ENCODE results near the gene SLC7A6OS.

SLC7A6OS gene

DNA sequence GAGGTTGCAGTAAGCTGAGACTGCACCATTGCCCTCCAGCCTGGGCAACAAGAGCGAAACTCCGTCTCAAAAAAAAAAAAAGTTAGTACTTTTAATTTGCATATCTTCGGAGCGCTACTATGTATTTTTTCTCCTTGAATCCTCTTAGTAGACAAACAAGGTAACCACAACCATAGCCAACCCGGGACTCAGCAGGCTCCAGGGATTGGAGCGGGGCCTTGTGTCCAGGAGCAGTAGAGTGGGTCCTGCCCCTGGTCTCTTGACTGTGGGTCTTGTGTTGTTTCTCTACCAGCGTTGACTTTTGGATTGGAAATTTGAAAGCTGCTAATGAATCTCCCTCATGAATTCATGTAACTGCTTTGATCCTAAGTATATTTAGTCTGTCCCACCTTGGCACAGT lies 32.4 kb upstream of the SLC7A6OS start:
- DNase-seq, result no peak

DNA sequence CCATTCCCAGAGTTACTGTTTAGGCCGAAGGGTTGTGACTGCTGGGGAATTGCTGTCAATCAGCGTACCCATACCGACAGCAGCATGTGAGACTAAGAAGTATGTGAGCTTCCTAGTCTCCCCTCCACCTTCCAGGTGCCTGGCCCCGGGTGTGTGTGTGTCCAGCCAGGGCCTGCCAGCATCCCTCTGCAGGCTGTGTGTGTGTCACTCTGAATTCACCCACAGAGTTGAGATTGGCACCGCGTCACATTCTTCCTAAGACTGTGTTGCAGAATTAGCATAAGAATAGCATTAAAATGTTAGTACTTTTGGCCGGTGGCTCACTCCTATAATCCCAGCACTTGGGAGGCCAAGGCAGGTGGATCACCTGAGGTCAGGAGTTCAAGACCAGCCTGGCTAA lies 31.9 kb upstream of the SLC7A6OS start:
- no peak for DNase-seq

DNA sequence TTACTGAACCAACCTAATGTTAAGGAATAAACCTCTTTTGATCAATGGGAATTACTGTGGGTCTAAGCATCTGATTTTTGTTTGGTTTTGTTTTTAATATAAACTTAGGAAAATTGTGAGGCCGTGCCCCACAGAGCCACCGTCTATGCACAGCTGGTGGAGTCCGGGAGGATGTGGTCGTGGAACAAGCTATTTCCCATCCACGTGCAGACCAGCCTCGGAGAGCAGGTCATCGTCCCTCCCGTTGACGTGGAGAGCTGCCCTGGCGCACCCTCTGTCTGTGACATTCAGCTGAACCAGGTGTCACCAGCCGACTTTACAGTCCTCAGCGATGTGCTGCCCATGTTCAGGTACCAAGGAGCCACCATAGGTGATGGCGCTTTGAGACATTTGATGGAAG lies 28.5 kb upstream of the SLC7A6OS start:
- no peak for DNase-seq

DNA sequence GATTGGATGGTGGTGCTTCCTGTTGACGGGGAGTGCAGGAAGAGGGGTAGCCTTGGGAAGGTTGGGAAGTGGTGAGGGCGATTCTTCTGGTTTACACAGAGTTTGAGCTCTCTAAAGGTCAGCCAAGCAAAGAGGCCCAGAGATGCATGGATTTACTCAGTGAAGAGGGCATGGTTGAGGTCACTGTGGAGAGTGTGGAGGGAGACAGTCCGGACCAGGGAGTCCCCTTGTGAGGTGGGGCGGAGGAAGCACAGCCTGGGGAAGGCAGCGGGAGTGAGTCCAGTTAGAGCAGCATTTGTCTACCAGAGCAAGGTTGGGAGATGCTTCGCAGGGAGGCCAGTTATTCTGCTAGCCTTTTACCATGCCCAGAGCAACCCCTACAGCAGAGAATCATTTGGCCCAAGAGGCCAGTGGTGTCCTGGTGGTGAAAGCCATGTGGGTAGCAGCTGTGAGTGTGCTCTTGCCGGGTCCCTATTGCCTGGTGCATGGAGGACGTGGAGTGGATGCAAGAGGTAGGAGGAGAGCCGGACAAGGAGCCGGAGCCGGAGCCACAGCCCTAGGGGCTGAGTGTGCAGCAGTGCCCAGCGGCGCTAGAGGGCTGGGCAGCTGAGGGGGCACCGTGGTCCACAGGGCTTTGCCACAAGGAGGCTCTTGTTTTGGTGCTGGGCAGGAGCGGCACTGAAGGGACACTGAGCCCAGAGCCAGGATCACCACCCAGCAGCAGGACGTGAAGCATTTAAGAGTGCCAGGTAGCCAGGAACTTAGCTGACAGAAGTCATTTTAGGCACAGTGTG lies 27.8 kb upstream of the SLC7A6OS start:
- DNase-seq, result no peak

DNA sequence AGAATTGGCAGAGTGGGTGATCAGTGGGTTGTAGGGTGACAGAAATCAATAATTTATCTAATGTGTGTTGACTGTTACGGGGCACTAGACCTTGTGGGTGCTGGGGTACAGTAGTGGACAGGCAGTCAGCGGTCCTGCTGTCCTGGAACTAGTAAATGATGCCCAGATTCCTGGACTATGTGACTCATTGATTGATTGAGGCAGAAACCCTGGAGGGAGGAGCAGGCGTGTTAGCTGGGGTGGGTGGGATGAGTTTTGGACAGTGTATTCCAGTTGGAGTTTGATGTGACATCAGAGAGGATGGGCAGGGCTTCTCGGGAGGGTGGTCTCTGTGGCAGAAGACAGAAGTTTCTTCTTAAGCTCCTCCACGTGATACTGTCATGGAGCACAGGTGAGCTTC lies 24.4 kb upstream of the SLC7A6OS start:
- no peak for DNase-seq

DNA sequence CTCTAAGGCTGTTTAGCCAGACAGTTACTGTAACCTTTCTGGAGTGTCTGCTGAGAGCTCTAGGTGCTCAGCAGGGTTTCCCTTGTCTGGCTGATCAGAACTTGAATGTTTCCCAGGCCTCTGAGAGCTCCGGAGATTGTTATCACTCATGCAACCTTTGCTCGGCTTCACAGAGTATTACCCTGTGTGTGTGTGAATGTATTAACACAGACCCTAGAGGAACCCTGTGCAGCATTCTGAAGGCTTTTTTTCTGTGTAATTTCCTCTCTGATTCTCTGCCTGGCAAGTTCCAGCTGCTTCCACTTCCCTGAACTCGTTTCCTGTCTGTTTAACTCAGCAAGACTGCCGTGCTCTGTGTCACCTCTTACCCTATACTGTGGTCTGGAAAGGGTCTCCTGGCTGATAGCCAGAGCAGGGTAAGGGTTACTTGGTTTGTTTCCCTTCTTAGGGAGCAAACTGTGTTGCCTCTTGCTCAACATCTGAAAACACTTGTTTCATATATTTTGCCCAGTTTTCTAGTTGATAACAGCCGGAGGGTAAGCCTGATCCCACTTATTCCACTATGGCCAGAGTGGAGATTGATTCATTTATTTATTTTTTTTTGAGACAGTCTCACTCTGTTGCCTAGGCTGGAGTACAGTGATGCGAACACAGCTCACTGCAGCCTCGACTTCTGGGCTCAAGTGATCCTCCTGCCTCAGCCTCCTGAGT lies 21.8 kb upstream of the SLC7A6OS start:
- no peak for DNase-seq

DNA sequence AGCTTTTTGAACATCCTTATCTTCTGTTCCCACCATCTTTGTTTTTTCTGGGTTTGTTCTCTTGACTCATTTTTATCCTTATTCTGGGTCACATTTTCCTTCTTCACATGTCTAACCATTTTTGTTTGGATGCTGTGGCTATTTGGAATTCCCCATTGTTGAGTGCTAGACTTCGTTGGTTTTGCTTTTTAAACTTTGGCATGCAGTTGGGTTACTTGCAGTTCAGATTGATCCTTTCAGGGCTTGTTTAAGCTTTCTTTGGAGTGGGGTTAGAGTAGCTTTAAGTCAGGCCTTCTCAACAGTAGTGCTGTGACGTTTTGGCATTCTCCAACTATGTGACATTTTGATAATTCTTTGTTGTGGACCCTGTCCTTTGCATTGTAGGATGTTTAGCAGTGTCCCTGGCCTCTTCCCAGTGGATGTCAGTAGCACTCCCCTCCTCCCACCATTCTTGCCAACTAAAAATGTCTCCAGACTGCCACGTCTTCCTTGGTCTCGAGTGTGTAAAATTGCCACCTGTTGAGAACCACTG lies 21.2 kb upstream of the SLC7A6OS start:
- no peak for DNase-seq

DNA sequence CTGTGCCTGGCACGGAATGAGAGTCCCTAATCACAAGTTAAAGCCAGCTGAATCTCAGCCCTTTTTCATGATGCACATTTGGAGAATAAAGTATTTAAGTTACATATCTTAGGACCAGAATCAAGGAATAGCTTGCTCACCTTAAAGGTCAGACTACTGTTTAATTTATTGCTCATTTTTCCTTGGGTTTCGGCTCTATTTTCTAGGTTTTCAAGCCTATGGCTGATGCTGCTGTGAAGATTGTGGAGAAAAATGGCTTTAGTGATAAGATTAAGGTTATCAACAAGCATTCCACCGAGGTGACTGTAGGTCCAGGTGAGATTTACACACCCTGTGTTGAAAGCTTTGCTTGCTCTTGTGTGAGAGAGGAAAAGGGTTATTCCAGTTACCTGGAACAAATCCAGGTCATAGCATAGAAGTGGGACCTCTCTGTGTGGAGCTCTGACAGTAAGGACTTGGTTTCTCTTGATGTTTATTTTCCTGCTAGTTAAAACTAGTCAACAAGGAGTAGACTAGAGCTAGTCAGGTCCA lies 18.2 kb upstream of the SLC7A6OS start:
- no peak for DNase-seq

DNA sequence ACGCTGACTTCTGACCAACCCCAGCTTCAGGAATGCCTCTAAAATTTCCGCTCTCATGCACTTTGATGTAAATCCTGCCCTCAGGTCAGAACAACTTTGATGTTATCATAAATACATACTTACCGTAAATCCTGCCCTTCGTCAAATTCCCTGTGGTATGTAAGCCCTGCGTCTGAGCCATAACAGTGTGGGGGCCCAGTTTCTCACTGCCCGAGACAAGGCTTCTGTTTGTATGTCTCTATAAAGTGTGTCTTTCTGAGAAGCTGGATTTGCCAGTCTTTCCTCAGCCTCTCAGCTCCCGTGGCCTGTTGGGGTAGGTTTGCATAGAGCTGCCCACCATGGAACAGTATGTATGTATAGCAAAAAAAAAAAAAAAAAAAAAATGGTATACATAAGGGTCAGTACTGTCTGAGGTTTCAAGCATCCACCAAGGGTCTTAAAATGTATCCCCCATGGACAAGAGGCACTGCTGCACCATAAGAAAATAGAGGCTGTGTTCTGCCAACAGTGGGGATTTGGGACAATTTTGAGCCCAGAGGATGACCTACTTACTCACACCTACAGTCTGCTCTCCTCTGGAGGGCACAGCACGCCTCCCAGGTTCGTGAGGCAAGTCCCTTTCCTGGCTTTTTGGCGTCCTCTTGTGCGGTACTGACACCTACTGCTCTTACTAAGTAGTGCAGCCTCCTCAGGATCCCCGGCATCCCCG lies 17.6 kb upstream of the SLC7A6OS start:
- DNase-seq, result peak; percentile 81

DNA sequence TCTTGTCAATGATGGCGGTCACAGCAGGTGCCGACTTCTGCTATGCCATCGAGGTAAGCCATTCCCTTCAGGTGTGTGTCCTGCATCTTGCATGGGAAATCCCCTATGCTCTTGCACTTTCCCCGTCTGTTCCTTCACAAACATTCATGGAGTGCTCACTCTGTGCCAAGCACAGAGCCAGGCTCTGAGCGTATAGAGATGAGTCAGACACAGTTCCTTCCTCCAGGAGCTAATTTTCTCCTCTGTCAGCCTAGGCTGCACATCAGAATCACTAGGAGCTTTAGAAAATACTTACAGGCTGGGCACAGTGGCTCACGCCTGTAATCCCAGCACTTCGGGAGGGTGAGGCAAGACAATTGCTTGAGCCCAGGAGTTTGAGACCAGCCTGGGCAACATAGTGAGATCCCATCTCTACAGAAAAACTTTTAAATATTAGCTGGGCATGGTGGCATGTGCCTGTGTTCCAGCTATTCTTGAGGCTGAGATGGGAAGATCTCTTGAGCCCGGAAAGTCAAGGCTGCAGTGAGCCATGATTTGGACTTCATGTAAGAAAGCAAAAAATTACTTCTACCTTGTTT lies 14.1 kb upstream of the SLC7A6OS start:
- no peak for DNase-seq

DNA sequence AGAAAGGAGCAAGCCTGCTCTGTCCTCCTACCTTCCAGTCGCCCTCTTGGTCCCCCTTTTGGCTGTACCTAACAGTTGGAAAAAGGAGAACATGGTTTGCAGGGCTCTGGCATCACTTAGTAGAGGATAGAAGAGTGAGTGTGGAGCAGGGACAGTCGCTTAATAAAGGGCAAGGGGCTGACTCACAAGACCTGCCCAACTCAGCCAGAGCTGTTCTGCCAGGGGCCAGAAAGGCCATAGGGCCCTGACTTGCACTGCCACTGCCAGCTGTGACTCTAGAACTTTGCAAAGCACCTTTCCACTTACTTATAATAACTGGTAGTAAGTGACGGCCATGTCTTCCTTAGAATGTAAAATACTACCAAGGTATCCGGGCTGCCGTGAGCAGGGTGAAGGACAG lies 13.6 kb upstream of the SLC7A6OS start:
- DNase-seq, result no peak

DNA sequence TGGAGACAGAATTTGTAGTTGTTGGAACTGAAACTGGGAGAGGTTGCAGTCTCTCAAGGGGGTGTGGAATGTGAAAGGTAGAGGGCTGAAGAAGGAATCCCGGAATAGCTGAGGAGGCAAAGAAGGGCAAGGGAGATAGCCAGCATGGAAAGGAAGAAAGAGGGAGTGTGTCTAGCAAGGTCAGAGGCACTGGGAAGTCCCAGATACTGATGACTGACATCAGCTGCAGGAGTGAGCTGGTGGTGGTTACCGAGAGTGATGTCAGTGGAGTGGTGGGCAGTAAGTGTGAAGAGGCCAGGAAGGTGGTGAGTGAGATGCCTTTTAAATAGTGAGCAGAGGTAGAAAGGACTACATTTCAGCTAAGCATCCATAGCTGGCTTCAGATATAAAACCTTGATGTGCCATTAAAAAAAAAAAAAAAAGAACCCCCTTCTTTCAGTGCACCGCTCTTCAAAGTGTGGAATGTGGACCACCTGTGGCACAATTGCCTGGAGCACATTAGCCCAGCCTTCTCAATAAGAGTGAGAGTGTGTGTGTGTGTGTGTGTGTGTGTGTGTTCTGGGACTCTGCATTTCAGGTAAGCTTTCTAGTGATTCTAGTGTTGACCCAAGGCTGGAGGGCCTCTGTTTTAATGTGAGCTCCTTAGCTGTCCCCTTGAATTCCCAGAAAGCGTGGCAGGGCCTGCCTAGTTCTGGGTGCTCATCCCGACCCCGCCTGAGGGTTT lies 8.6 kb upstream of the SLC7A6OS start:
- DNase-seq, result no peak

DNA sequence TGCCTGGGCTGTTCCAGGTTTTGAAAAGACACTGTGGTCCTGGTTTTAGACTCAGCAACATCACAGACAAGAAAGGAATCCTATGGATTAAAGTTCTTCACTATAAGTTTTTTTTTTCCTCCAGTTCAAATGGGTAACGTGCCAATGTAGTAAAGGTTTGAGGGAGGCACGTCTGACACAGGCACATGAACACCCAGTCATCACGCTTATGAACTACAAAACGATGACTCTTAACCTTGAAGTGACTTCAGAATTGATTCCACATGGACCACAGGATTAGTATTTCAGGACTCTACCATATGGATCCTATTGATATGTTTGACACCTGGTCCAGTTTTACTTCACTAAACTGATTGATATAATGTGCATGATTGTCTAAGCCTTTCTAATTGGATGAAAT lies 2.4 kb upstream of the SLC7A6OS start:
- DNase-seq, result no peak

DNA sequence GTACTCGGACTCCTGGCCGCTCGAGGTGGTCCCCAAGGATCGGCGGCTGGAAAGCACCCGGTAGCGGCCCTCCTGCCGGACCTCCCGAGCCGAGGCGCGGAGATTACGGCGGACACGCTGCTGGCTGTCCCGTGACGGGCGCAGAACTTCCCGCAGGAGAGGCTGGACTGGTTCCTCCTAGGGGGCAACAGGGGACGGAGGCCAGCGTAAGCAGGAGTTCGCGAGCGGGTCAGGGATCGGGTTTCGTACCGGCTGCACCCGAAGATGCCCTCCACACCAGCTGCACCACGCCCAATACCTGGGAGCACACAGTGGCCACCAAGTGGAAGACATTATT lies 341 bp downstream of the SLC7A6OS start:
- DNase-seq, result peak; percentile 71

DNA sequence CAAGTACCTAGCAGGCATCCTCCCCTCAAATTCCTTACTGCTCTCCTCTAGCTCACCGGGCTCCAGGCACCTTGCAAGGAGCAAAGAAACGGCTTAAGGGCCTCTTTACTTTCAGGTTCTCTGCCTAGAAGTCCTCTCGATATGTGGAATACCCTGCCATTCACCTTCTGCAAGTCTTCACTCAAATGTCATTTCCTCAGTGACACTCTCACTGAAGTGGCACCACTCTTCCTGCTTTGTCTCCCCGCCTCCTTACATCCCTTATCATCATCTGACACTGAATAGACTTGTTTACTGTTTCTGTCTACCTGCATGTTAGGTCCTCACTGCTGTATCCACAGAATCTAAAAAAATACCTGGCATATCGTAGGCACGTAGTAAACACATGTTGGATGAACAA lies 947 bp downstream of the SLC7A6OS start:
- DNase-seq, result no peak

DNA sequence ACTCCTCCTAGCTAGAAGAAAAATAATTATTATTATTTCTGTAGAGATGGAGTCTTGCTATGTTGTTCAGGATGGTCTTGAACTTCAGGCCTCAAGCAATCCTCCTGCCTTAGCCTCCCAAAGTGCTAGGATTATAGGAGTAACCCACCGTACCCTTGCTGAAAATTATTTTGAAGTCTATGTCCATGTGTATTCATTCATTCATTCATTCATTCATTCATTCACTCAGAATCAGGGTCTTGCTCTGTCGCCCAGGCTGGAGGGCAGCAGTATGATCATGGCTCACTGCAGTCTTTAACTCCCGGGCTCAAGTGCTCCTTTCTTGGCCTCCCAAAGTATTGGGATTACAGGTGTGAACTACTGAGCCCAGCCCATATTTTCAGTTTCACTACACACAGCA lies 4.1 kb downstream of the SLC7A6OS start:
- no peak for DNase-seq

DNA sequence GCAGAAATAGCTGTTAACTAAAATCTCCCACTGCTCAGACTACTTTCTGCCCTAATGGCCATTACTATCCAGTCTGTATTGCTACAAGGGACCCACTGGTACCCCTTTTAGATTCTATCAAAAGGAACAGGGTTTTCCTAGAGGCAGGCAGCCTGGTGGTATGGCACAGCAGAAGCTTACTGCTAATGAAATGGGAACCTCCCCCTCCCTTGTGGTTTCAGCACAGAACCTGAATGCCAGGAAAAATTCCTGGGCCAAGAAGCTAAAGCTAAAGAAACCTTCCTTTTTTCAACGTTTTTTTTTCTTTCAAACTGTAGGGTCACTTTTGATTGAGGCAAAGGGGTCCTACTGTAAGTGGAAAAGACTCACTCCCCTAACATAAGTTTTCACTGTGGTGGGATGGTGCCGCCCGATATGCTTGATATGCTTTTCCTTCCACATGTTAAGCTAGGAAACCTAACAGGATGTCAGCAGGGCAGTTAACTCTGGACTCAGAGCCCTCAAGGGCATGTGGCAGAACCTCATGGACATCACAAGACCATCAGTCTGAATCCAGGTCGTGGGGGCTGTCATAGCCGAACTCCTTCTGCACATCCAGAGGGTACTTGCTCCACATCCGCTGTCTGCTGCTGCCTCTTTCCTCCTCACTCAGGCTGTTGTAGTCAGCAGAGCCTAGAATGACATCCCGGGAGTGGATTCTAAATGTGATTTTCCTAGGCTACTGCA lies 9.8 kb downstream of the SLC7A6OS start:
- no peak for DNase-seq

DNA sequence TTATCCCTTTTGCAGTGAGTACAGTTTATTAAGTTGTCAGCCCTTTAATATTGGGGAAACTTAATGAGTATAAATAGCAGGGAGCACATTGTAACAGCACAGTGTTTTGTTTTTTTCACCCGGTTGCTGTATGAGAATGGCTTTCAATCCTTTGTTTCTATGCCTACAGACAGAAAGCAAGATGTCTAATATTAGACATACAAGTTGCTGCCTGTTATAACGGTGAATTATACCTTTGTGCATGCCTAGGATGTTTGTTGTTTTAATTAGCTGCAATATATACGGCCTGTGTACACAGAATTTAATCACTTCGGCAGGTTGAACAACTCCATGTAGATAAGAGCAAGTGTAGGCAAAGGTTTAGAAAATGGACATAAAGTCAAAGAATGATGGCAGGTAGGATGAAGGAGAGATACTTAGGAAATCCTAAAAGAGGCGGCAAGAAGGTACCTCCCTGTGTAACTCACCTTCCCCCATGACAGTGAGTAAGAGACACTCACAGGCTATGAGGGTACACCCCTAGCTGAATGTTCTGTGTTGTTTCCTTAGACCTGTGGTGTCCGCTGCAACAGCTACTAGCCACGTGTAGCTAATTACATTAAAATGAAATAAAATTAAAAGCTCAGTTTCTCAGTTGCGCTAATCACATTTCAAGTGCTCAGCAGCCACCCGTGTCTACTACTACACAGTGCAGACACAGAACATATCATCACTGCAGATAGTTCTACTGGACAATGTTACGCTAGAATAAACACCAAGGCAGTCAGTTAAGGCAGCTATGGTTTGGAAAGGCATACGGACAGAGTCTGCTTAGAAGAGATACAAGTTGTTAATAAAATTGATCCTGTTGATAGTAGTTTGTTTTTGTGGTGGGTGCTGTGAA lies 10.9 kb downstream of the SLC7A6OS start:
- DNase-seq, result no peak

DNA sequence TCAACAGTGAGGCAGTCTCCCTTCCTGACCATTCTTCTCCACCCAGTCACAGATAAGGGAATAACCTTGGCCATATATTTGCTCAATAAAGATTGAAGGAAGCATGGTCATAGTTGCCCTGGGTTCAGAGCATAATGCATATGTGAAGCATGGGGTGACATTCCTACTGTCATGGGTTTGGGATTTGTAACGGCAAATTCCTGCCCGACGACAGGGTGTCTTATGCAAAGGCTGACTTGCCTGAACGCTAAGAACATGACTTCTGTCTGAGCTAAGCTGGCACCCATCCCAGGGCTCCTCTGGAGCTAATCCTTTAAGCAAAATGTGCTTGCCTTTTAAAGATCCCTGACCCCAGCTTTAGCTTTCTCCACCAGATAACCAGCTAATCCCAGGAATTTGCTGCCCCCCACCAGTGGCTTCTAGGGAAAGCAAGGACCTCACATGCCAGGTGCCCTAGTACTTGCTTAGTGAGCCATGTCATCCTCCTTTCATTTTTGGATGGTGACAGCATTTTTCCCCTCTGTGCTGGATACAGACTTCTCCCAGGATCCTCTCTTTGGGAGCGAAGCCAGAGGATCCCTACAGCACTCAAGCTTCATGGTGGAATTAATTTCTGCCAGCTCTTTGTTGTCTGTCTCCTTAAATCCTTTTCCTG lies 11.7 kb downstream of the SLC7A6OS start:
- DNase-seq, result no peak

DNA sequence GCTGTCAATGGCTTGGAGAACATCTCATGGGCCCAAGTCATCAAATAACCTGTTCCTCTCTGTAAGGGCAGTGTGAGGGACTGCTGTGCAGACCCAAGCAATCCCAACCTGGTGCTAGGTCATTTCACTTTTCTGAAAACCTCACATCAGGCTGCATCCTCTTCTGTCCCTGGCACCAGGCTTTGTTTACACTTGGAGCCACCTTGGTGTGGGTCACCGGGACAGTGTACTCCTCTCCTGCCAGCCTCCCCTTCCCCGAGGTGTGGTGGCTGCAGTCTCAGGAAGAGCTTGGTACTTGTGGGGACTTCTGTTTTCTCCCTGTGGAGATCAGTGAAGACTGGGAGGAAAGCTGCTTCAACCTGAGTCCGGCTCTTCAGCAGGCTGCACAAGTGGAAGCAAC lies 12.4 kb downstream of the SLC7A6OS start:
- DNase-seq, result no peak

Data from 8988T (cell line).